Activated naive CD4-positive, alpha-beta T cell treated with anti-CD3 and anti-CD28 coated beads, Interleukin-2, amount 10 ng/mL, durations not matched to agents 5 hours and 36 hours (primary cell): ENCODE data around the gene TRIM56. TPM values are rescaled to one million over a fixed set of nuclear protein-coding genes. Genes with fewer than 3 reads are reported as not detected.

Experiments
- total RNA-seq, 2 experiments: library from RNA; stranded (reverse); gene quantifications; one replicate each; pipeline ENCODE4 v1.2.3, GENCODE V29; 2021

TRIM56 gene
- 10 to 100 TPM; 51.8 to 54.3 TPM for total RNA-seq

GRCh38 chr7:101085162-101085964, at the start of gene TRIM56:
Gene TRIM56 (plus strand): TSS chr7:101085481. CDS start chr7:101087313, 1,832 bp downstream.

GRCh38 chr7:101126651-101127459, 41.6 kb downstream of the TRIM56 start, which contains the start of gene SERPINE1:
Gene SERPINE1 (plus strand): TSS chr7:101127104. CDS start chr7:101128394, 1,290 bp downstream.

Other genes with a start within 250 kb of the TRIM56 start
- gene SLC12A9, start 232.8 kb upstream of the TRIM56 start, total RNA-seq, result 10 to 100 TPM; 45.4 to 45.5 TPM
- 10 to 100 TPM; 20.5 to 21.3 TPM for gene TRIP6, start 218.1 kb upstream of the TRIM56 start, total RNA-seq
- 100 to 1,000 TPM; 186 to 208 TPM for gene SRRT, start 210.4 kb upstream of the TRIM56 start, total RNA-seq
- gene UFSP1, start 195.8 kb upstream of the TRIM56 start, total RNA-seq, result 1 to 10 TPM; 4.9 to 5.2 TPM
- not detected for gene ACHE, start 189.6 kb upstream of the TRIM56 start, total RNA-seq
- gene MUC3A, start 135.9 kb upstream of the TRIM56 start, total RNA-seq, result not detected
- gene MUC12, start 115.9 kb upstream of the TRIM56 start, total RNA-seq, result not detected
- gene MUC17, start 65.4 kb upstream of the TRIM56 start, total RNA-seq, result not detected
- under 1 TPM; 0.18 to 0.22 TPM for gene SERPINE1, start 41.6 kb downstream of the TRIM56 start, total RNA-seq
- 10 to 100 TPM; 32.1 to 40.8 TPM for gene AP1S1, start 69.0 kb downstream of the TRIM56 start, total RNA-seq
- under 1 TPM; 0.14 to 0.25 TPM for gene VGF, start 80.1 kb downstream of the TRIM56 start, total RNA-seq
- gene NAT16, start 94.8 kb downstream of the TRIM56 start, total RNA-seq, result not detected
- under 1 TPM in 1 of 2 experiments, not detected in 1; 0.18 TPM for gene MOGAT3, start 115.6 kb downstream of the TRIM56 start, total RNA-seq
- gene PLOD3, start 132.1 kb downstream of the TRIM56 start, total RNA-seq, result 10 to 100 TPM; 68.7 to 73.0 TPM
- gene ZNHIT1, start 132.7 kb downstream of the TRIM56 start, total RNA-seq, result 10 to 100 TPM; 62.6 to 62.7 TPM
- 10 to 100 TPM; 23.8 to 24.1 TPM for gene CLDN15, start 152.3 kb downstream of the TRIM56 start, total RNA-seq
- 100 to 1,000 TPM; 121 to 122 TPM for gene FIS1, start 159.6 kb downstream of the TRIM56 start, total RNA-seq
- gene IFT22, start 236.3 kb downstream of the TRIM56 start, total RNA-seq, result 1 to 10 TPM; 8.5 to 8.7 TPM